NCI-H526 treated with DMSO at 0.1 percent for 48 hours (cell line): ENCODE measurements around the gene EXOC3.
"Not testable (repeated sequence)": the region's sequence is repeated elsewhere in the genome, so short reads cannot be mapped to it uniquely, and the experiment has no call there.

Experiments
- DNase-seq: peaks from one replicate; lab custom pipeline; 2025; lab: John Stamatoyannopoulos, UW

EXOC3 gene

DNA sequence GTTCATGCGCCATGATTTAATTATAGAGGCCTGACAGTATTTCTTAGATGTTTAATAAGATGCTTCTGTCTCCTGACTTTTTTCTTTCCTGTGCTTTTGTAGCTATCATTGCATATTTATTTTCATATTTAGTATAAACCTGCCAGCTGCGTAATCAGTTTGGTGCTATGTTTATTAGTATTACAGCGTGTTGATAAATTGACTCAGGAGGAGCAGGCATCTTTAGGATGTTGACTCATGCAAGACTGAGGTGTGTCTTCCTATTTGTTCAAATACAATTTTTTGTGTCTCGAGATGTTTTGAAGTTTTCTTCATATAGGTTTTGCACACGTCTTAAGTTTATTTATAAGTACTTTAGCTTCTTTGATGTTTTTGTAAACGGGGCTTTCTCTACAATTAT lies 35.9 kb upstream of the EXOC3 start:
- DNase-seq, result no peak

- DNase-seq, result no peak
Measured at GRCh38 chr5:407801-408268, 35.1 kb upstream of the EXOC3 start.

DNA sequence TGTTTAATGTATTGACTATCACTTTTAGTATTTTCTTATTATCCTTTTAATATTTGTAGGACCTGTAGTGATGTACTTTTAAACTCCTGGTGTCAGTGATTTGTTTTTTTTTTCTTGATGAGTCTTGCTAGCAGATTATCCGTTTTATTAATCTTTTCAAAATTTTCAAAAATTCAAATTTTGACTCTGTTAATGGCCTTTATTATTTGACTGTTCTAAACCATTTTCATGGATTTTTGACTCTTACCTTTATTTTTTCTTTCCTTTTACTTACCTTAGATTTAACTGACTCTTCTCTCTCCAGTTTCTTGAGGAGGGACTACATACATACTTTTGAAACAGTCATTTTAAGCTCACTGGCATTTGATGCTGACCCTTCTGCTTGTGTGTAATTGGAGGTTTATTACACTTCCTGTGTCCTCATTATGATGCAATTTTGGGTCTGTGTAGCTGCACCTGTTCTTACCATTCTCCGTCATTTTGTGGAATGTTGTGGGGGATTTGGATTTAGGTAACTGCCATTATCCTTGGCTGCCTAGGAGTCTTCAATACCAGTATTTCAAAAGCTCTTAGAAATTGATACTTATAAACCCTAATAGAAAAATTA lies 32.0 kb upstream of the EXOC3 start:
- DNase-seq, result no peak

GRCh38 chr5:411728-412127 lies 31.2 kb upstream of the EXOC3 start:
- DNase-seq, result no peak

GRCh38 chr5:414991-415927 lies 27.7 kb upstream of the EXOC3 start:
- DNase-seq, result not testable (repeated sequence)

DNA sequence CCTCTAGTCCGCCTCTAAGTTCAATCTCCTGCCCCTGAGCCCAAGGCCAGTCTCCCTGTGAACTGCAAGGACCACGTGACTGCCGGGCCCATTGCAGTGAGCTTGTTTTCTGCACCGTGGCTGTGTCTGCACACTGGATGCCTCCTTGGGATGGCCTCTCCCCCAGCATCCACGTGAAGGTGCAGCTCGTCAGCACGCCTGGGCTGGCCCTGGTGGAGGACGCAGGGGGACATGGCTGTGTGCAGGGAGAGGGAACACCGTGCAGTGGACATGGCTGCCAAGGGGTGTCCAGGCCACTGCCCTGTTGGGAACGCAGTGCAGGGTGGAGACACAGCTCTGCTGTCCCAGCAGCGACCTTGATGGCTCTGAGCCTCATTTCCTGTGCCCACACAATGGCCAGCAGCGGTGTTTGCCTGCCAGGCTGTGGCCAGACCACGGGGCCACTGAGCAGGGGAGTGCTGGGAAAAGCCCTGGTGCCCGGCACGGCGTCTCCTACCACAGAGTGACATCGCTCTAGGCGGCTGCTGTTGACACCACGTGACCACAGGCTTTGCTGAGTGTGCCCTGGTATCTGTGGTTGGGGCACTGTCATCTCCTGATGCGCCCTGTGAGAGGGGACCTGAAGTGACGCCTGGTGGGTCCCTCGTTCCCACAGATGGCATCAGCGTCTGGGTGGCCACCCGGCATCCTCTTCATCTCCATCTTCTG lies 26.9 kb upstream of the EXOC3 start:
- DNase-seq, result no peak

DNA sequence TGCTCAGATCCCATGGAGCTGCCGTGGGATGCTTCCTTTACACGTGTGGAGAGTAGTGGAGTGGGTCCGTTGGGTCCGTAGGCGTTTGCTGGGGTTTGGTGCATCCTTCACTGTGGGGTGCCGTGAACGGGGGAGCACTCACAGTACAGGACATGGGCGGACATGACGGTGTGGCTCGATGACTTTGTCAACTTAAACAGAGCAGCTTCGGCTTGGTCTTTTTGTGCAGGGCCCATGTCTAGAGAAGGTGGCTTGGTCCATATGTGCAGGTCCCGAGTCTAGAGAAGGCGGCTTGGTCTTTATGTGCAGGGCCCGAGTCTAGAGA lies 26.4 kb upstream of the EXOC3 start:
- no peak for DNase-seq

GRCh38 chr5:417301-418161 lies 25.4 kb upstream of the EXOC3 start:
- no peak for DNase-seq

GRCh38 chr5:418162-419121 lies 24.5 kb upstream of the EXOC3 start:
- no peak for DNase-seq

DNA sequence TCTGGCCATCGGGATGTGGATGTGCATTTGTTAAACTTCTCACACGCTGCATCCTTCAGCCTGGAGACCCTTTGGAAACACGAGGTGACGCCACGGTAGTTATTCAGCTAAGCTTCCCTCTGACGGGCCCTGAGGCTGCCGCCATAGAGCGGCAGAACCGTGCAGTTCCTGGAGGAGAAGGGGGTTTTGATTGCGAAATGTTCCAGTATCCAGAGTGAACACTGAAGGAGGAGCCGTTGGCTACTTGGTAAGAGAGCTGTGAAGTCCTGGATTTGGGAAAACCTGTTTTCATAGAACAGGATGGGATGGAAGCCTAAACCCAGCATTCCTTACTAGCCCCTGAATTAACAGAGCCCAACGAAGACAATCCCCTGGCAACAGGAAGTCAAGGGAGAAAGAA lies 23.0 kb upstream of the EXOC3 start:
- DNase-seq, result no peak

GRCh38 chr5:420632-421286 lies 22.2 kb upstream of the EXOC3 start:
- no peak for DNase-seq

DNA sequence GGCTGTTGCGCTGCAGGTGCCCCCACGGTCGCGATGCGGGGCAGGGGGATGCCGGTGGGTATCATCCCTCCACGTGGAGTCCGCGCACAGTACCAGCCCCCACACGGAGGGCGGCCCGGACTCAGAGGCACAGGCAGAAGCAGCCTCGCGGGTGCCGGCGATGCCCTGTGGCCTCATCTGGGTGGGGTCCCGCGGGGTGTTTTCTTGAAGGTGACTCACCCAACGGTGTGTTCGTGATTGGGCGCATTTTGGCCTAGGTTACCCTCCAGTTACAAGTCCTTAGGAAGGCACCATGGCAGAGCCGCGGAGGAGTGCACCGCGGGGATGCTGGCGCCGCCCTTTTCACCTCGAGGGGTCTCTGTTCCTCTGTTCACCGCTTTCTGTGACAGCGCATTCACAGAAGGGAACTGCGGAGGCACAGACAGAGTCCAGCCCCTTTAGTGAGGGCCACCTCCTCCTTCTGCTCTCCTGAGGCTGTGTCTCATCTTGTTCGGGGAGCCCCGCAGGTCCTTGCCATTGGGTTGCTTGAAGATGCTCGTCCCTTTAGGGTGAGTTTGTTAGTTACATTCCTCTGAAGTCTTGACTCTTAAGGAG lies 21.6 kb upstream of the EXOC3 start:
- DNase-seq, result no peak

GRCh38 chr5:421901-422300 lies 21.1 kb upstream of the EXOC3 start:
- DNase-seq, result no peak

DNA sequence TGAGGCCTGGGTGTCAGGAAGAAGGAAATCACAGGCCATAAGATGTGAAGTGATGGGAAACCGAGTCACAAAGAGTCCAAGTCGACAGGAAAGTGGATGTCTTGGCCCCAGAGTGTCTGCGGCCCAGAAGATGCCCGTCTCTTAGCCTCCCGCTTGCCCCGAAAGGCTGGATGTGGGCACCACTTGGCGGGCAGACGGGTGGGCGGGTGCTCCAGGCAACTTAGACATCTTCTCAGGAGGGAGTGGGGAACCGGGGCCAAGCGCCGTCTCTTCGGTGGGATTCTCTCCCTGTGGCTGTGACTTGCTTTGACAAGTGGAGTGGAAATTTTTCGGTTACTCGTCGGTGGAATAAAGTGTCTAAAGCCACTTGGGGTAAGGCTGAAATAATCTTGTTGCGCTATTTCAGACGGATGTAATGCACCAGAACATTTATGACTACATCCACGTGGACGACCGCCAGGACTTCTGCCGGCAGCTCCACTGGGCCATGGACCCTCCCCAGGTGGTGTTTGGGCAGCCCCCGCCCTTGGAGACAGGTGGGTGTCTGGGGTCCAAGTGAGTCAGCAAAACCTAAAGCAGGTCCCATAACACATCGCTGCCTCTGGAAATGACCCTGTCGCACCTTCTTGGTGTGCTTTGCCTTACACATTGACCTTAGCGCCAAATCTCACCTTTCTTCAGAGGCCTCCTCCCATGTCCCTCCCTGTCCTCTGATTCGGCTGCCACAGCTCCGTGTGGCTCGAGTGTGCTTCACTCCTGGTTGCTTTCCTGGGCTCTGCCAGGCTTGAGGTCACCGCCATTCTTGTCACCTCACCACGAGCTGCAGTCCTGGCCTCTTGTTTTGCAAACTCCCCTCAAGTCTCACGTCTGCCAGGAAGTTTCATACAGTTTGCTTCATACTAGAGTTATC lies 20.4 kb upstream of the EXOC3 start:
- DNase-seq, result no peak

- DNase-seq, result no peak
Measured at GRCh38 chr5:423233-423565, 19.8 kb upstream of the EXOC3 start.

GRCh38 chr5:423626-424261 lies 19.2 kb upstream of the EXOC3 start:
- no peak for DNase-seq

DNA sequence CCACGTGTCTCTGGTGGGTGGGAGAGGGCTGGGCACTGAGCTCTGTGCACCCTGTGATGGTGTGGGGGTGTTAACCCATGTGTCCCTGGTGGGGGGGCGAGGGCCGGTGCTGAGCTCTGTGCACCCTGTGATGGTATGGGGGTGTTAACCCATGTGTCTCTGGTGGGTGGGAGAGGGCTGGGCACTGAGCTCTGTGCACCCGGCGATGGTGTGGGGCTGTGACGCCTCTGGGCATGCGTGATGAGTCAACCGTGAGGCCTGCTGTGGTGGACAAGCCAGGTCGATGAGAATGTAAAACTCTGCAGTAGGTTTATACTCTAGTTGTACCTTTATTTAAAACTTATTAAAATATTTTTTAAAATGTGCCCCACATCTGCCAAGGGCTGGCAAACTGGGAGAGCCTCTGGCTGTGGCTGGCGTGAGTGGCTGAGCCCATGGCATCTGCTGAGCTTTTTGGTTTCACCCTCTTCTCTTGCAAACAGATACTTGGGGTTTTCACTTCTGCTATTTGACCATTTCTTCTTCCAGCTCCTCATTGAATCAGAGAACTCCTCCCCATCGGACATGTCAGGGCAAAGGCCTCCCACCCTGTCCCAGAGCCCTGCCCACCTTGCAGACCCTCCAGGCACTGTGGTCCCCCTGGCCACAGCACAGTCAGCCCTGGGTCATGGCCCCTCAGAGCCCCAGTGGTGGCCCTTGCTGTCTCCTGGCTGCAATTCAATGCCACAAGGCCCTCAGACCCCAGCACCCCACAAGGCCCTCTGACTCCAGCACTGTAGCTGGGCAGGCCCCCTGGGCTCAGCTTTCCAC lies 18.5 kb upstream of the EXOC3 start:
- no peak for DNase-seq

DNA sequence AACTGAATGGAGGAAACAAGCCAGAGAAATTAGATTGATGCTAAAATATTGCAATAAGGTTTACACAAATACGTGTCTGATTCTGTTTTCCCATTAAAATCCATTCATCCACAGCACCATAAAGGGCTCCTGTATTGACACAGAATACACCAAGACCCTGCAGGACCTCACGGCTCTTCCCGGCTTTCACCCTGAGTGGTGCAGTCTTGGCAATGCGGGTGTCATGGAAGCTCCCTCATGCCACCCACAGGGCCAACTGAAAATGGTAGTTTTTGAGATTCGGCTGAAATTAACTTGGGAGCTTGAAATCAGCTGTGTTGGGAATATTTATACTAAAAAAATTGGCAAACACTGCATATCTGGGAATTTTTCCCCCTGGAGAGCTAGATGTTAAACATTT lies 17.3 kb upstream of the EXOC3 start:
- no peak for DNase-seq
